Measurements from ENCODE around the gene ROCK1.
"Not testable (repeated sequence)": the region's sequence is repeated elsewhere in the genome, so short reads cannot be mapped to it uniquely, and the experiment has no call there.

ROCK1 gene

DNA sequence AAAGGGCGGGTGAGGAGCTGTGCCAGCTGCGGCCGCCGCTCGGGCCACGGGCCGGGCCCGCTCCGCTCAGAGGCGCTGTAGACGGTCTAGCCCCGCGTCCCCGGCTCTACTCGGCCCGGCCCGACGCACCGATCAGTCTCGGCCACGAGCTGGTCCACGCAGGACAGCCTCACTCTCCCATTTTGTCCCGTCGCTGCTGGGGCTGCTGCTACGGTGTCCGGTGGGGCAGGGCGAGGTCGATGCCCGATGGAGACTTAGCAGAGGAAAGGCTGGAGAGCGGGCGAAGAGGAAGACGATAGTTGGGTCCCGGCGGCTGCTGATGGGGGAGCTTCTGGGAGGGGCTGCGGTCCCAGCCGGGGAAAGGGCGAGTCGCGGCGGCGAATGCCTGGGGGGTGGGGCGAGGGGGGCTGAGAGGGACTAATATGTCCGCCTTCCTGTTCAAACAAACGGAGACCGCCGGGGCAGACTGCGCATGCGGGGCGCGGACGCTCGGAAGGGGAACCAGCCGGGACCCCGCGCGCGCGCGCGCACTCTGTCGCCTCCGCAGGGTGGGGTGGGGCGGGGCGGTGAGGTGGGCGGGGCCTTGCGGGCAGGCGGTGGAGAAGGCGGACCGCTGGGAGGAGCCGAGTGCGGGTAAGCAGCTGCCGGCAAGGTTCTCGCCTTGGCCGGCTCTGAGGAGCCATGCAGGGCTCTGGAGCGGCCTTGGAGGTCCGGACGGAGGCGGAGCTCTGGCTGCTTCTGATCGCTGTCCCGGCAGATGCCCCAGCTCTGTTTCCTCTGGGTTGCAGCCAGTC is at the start of gene ROCK1:
TSS of gene ROCK1 (minus strand) at position 468 of the 794 bp plus-strand sequence. CDS start 903 bp downstream, outside the sequence.
- DNase-seq (ENCODE audit: low read depth) = peak; percentile 98

DNA sequence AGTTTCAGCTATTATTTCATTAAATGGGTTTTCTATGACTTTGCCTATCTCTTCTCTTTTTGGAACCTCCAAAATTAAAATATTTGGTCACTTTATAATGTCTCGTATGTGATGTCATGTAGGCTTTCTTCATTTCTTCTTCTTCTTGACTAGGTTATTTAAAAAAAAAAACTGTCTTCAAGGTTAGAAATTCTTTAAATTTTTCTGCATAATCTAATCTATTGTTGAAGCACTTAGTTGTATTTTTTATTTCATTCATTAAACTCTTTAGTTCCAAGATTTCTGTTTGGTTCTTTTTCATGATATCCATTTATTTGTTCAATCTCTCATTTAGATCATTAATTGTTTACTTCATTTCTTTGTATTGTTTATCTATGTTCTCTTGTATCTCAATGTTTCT is 43.8 kb upstream of the ROCK1 start:
- no peak for DNase-seq (ENCODE audit: low read depth)

DNA sequence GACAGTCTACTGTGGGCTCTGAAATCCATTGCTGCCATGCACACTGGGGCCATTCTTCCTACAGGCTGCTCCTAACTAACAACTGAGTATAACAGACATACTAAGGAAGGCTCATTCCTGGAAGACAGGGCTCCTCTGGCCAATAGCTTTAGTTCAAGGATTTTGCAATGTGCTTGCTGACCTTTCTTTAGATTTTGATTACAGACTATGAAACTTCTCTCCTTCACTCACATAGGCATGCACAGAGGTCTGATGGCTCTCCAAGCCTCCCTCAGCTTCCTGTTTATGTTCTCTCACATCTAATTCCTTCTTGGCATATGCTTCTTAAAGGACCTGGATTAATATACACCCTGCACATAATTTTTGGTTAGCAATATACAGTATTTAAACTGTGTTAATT is 34.4 kb upstream of the ROCK1 start:
- no peak for DNase-seq (ENCODE audit: low read depth)

DNA sequence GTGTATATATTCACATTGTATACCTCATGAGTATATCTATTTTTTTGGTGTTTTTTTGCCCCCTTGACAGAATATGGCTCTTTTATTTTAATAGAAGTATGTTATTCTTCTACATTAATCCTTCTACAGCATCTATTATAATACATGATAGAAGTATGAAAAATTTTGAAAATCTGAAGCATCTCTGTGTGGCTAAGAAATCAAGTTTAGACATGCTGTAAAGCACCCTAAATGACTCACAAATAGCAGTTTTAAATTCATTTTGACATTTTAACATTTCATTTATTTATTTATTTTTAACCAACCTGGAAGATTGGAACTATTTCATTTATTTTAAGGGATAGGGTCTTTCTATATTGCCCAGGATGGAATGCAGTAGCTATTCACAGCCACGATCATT is 33.8 kb upstream of the ROCK1 start:
- DNase-seq (ENCODE audit: low read depth) = no peak

DNA sequence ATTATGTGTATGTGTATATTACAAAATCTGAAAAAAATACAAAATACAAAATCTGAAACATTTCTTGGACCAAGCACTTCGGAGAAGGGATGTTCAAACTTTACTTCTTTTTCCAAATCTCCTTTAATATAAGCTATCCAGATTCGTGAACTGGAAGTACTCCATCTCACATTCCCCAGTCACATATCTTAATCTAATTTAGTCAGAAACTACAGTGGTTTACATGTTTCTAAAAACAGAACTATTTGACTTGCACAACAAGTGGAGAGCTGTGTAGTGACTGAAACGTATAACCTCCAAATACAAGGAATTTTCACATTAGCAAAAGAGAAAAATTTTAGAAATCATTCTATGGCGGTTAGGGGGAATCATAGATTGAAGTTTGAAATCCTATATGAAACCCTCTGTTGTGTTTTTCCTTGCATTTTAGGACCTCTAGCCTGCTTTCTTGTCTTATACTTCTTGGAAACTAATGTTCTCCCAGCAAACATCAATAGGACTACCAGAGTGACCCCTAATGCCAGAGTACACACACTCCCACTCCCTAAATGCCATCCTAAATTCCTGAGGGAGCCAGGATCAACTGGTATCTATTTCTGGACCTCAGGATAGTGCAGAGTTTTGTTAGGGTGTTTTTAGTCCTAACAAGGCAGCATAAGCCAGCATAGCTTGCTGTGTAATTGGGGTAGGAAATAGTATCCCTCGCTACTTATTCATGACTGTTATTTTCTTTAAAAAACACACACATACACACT is 30.2 kb upstream of the ROCK1 start:
- DNase-seq (ENCODE audit: low read depth) = no peak

DNA sequence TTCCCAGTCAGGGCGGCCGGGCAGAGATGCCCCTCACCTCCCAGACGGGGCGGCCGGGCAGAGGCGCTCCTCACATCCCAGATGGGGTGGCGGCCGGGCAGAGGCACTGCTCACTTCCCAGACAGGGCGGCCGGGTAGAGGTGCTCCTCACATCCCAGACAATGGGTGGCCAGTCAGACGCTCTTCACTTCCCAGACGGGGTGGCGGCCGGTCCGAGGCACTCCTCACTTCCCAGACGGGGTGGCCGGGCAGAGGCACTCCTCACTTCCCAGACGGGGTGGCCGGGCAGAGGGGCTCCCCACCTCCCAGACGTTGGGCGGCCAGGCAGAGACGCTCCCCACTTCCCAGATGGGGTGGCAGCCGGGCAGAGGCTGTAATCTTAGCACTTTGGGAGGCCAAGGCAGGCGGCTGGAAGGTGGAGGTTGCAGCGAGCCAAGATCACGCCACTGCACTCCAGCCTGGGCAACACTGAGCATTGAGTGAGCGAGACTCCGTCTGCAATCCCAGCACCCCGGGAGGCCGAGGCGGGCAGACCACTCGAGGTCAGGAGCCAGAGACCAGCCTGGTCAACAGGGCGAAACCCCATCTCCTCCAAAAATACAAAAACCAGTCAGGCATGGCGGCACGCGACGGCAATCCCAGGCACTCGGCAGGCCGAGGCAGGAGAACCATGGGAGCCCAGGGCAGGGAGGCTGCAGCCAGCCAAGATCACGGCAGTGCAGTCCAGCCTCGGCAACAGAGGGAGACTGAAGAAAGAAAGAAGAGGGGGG is 26.3 kb upstream of the ROCK1 start:
- not testable (repeated sequence) for DNase-seq (ENCODE audit: low read depth)

DNA sequence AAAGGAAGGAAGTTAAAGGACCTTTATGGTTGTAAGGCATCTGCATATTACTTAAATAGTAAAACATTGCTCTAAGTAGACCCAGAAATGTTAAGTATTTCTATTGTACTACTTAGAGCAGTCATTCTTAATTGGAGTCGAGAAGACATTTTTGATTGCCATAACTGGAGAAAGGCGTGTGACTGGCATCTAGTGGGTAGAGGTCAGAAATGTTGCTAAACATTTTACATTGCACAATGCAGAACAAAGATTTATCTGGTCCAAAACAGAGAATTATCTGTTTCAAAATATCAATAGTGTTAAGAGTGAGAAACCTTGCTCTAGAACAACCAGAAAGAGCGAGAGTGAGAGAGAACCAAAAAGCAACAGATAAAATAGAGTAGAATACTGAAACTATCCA is 23.3 kb upstream of the ROCK1 start:
- no peak for DNase-seq (ENCODE audit: low read depth)

DNA sequence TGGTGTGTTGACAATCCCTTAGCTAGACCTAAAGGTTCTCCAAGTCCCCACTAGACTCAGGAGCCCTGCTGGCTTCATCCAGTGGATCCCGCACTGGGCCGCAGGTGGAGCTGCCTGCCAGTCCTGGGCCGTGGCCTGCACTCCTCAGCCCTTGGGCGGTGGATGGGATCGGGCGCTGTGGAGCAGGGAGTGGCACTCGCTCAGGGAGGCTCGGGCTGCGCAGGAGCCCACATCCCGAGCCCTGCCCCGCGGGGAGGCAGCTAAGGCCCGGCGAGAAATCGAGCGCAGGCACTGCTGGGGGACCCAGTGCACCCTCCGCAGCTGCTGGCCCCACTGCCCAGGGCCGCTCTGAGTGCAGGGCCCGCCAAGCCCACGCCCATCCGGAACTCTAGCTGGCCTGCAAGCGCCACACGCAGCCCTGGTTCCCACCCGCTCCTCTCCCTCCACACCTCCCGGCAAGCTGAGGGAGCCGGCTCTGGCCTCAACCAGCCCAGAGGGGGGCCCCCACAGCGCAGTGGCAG is 20.8 kb upstream of the ROCK1 start:
- DNase-seq (ENCODE audit: low read depth) = no peak

DNA sequence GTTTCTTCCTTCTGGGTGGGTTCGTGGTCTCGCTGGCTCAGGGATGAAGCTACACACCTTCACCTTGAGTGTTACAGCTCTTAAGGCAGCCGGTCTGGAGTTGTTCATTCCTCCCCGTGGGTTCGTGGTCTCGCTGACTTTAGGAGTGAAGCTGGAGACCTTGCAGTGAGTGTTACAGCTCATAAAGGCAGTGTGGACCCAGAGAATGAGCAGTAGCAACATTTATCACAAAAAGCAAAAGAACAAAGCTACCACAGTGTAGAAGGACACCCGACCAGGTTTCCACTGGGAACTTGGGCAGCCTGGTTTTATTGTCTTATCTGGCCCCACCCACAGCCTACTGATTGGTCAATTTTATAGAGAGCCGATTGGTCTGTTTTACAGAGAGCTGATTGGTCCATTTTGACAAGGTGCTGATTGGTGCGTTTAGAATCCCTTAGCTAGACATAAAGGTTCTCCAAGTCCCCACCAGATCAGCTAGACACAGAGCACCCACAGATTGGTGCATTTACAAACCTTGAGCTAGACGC is 20.1 kb upstream of the ROCK1 start:
- no peak for DNase-seq (ENCODE audit: low read depth)

DNA sequence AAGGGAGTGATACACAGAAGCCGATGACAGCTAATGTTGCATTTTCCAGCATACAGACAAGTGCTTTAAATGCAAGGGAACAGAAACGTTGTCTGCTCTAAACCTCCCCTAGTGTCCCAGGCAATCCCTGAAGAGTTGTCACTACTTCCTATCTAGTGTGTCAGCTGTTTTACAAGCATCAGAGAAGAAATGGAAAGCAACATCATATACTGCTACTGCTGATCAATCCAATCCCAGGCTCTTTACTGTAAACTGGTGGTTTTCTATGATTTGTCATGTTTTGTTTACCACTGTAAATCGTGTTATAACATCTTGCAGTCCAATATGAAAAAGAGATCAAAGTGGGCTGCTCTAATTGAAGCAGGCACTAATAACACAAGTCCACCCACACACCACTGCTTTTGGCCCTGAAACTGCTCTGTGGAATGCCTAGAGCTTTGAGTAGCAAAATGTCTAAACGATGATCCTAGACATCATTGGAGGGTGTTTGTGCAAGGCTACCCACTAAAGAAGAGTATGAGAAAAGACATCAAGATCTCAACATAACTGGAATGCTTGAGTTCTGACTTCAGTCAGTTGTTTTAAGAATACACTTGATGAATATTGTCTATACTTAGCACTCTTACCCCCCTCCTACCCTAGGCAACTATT is 18.1 kb upstream of the ROCK1 start:
- DNase-seq (ENCODE audit: low read depth) = no peak

DNA sequence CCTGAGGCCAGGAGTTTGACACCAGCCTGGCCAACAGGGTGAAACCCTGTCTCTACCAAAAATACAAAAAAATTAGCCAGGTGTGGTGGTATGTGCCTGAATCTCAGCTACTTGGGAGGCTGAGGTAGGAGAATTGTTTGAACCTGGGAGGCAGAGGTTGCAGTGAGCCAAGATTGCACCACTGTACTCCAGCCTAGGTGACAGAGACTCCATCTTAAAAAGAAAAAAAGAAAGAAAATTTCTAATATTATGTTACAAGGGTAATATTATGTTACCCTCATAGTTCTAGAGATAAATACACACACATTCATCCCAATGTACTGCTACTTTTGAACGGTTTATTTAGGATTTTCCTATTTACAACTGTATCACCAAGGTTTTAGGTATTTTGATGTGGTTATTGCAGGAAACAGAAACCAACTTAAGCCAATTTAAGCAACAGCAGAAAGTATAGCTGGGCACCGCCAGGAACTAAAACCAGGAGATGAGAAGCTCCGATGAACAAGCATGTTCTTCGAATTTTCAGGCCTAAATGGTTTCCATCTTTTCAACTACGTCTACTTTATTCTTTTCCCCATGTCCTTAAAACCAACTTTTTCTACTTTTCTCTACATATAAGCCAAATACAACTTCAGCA is 11.8 kb upstream of the ROCK1 start:
- DNase-seq (ENCODE audit: low read depth) = no peak

DNA sequence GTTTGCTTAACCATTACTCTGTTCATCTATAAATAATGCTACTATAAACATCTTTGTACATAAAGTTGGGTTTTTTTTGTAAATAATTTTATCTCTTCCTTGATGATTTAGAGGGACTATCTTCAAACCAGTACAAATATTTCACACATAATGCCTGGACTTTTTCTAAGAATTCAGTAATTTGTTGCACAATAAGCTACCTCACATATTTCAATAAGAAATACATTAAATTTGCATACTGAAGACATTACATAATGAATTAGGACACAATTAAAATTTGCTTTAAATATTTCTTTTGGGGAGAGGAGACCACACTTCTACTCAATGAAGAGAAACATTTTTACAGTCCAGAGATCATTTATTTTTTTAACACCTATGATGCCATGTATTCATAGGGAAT is 7.2 kb upstream of the ROCK1 start:
- DNase-seq (ENCODE audit: low read depth) = no peak

DNA sequence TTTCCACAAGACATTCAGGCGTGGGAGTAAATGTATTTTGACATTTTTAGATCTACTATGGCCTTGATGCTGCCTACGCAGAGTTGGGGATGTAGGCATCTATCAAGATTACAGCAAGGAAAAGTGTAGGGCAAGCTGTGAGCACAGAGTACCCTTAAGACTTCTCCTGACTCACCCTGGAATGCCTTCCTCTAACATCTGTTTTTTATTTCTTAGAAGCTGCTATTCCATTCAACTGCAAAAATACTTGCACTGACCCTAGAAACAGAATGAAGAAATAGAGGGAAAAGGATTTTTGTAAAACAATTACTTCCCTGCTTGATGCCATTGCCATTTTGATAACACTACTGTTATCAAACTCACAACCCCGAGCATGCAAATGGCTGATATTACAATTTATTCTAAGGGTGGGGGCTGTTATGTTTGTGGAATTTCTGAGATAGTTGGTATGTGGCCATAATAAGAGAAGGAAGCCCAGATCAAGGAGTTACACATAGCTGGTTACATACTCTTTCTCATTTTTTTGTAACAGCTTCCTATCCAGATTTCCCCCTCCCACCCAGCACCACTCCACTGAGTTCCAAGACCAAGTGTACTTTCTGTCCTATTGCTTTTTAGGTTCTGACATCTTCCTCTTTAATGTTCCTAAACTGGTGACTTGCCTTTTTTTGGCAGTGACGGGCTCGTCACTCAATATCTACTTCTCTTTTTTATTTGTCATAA is 6.0 kb upstream of the ROCK1 start:
- DNase-seq (ENCODE audit: low read depth) = peak; percentile 84

DNA sequence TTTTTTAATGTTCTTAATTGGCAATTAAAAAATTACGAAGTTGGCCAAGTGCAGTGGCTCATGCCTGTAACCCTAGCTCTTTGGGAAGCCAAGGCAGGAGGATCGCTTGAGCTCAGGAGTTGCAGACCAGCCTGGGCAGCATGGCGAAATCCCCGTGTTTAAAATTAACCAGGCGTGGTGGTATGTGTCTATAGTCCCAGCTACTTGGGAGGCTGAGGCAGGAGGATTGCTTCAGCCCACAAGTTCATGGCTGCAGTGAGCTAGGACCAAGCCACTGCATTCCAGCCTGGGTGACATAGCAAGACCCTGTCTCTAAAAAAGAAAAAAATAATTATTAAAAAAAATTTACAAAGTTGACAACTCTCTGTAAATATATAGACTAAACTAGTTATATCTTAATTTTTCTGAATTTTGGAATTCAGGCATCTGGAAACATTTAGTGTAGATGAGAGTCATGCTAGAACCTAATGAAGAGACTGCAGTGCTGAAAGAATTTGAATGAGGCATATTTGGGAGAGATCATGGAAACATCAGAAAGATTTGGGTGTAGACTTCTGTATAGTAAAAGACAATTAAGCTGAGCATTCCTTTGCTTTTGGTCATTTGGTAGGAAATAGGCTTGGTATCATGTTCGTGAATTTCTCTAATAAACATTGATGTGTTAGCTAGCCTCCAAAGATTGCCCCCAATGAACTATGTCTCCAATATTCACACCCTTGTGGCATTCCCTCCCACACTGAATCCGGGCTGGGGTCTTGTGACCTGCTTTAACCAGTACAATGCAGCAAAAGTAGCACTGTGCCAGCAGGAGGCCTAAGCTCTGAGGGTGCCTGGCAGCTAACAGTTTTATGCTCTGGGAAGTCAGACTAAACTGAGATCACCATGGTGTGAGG is 4.2 kb upstream of the ROCK1 start:
- DNase-seq (ENCODE audit: low read depth) = peak; percentile 53

DNA sequence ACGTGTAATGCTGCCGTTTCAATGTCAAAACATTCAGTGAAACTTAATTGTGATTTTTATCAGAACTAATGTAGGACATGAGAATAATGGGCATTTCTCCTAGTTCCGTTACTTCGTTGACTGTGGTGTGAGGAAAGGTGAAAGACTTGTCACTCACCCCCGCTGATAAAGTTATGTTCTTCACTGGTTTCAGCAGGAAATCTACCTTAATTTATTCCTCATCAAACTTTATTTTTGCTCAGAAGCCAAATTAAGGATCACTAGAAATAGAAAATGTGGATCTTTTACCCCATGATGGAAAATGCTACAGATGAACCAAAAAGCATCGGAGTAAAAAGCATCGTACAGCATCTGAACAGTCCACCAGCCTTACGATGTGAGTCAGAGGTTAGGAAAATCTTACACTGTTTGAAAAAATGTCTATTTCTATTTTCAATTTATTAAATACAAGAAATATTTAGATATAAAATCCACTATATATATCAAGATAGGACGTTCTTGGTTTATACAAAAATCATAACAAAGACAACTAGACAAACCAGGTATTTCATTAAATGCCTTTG is 1.0 kb upstream of the ROCK1 start:
- DNase-seq (ENCODE audit: low read depth) = no peak

DNA sequence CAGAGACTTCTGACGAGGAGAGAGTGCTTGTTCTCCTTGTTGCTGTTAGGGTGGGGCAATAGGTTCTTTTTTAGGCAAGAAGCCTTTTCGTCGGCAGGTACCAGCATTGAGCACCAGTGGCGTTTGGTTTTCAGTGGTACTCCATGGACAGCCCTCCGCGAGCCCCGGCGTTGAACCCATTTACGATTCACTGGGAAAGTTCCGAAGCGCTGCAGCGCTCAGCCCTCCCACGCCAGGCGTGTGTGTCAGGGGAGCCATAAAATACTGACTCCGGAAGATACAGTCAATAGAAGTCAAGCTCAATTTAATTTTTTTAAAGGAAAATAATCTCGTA is 494 bp upstream of the ROCK1 start:
- no peak for DNase-seq (ENCODE audit: low read depth)

DNA sequence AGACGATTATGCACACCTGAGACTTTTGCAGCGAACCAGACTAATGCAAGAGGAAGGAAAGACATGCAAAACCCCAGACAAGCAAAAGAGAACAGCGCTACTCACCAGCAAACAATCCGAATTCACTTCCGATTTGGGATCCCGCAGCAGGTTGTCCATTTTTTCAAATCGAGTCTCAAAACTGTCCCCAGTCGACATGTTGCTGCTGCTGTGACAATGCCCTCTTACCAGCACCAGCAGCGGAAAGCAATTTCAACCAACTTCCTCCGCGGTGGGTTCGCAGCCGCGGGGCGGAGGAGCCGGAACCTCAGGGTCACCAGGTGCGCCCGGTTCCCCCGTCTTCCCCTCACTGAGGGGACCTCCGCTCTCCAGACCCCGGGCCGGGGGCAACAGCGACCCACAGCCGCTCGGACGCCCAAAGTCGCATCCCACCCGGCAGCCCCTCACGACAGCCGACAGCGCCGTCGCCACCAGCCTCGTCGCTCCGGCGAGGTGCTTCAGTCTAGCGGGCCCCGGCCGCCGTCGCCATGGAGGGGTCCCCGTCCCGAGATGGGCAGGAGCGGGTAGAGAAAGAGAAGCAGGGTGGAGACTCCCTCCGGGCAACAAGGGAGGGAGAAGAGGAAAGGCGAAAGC is 784 bp downstream of the ROCK1 start:
- DNase-seq (ENCODE audit: low read depth) = no peak

DNA sequence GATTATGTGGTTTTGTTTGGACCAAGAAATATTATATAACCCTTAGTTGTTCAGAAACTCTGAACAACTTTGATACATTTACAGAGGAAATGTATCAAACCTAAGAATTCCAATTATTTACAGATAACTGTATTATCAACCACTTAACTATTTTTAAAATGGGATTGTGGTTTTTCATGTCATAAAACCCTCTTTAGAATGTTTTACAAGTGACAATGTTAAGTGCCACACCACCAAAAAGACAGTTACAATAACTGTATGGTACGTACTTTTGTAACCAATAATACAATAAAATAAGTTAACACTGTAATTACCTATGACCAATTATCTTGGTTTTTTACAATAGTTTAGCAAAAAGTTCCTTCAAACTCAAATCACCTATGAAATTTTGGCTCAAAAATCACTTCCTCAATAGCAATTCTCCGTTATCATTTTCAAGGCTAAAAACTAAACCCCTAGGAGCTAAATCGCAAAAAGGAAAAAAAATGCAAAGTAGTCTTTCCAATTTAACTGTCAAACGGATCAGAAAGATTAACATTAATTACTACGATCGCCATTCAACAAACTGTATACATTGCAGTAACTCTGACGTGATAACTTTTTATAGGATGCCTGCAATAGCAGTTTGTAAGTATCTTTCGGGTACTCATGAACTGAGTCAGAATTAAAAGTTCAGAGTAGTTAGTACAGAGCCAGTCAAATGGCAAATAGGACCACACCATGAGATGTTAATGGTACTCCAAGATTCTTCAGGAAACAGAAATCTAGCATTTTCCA is 1.5 kb downstream of the ROCK1 start:
- no peak for DNase-seq (ENCODE audit: low read depth)

All from fibroblast of the conjunctiva (primary cell).